HG03460 (cell line): Measurements from ENCODE around the gene NKTR.

Experiments used
- ATAC-seq: cut with Tn5 transposase; IDR thresholded peaks from one replicate; pipeline ENCODE4 v1.9.1; 2021; ENCODE audit not compliant: unreplicated experiment

NKTR gene

GRCh38 chr3:42678447-42678846, 78.0 kb downstream of the NKTR start:
- no peak for ATAC-seq

GRCh38 chr3:42680271-42680670, 79.8 kb downstream of the NKTR start:
- ATAC-seq = no peak

GRCh38 chr3:42680806-42681205, 80.3 kb downstream of the NKTR start:
- no peak for ATAC-seq

DNA sequence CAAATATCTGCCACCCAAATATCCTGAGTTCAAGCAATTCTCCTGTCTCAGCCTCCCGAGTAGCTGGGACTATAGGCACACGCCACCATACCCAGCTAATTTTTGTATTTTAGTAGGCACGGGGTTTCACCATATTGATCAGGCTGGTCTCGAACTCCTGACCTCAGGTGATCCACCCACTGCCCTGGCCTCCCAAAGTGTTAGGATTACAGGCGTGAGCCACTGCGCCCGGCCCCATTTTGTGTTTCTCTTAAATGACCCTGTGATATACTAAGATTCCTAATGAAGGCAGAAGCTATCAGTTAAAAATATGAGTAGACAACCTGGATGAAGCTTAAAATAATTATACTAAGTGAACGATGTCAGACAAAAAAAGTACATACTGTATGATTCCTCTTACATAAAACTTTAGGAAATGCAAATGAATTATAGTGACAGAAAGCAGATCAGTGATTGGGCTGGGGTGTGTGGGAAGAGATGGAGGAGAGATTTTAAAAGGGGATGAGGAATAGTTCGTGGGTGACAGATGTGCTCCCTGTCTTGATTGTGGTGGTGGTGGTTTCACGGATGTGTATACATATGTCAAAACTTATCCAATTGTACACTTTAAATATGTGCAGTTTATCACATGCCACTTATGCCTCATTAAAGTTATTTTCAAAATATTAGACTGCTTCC, 81.0 kb downstream of the NKTR start:
- ATAC-seq = no peak

DNA sequence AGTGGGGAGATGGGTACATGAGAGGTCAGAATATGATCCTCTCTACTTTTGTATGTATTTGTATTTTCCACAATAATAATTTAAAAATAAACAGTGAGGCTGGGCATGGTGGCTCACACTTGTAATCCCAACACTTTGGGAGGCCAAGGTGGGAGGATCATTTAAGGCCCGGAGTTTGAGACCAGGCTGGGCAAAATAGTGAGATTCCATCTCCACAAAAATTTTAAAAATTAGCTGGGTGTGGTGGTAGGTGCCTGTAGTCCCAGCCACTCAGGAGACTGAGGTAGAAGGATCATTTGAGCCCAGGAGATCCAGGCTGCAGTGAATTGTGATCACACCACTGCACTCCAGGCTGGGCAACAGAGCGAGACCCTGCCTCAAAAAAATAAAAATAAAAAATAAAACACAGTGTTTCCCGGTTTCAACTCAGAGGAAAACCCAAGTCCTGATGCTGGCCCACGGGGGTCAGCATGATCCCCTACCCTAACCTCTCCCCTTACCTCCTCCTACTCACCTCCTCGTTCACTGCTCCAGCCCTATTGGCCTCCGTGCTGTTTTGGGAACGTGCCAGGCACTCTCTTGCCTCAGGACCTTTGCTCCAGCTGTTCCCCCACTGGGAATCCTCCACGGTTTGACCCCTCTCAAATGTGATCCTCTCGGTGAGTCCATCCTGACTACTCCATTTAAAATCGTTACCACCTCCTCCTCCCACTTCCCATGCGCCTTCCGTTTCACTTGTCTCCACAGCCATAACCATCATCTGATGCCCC, 82.0 kb downstream of the NKTR start:
- no peak for ATAC-seq

DNA sequence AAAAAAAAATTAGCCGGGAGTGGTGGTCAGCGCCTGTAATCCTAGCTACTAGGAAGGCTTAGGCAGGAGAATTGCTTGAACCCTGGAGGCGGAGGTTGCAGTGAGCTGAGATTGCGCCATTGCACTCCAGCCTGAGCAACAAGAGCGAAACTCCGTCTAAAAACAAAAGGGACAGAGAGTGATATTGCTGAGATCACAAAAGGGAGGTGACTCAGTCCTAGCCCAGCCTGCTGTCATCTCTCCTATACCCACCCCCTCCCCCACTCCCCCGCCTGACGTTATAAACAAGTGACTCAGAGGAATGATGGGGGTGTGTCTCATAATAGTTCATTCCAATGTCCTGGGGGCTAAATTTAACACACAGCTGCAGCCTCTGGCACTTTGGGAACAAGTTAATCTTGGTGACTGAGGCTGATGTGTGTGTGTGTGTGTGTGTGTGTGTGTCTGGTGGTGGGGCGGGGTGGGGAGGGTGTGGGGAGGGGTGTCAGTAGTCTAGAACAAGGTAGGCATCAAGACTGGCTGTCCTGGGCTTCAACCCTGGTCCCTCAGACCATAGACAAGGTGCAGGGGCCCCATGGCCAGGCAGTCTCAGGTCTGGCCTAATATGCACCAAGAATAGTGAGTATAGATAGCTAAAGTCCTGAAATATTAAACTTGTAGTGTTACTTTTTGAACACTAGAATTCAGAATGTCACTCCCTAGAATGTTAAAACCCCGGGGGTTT, 83.6 kb downstream of the NKTR start:
- no peak for ATAC-seq

- no peak for ATAC-seq
Observed at GRCh38 chr3:42684632-42685362, 84.3 kb downstream of the NKTR start.

- ATAC-seq = no peak
Observed at GRCh38 chr3:42685363-42685881, 84.9 kb downstream of the NKTR start, which contains the start of gene KLHL40. TSS of gene KLHL40 (plus strand) at chr3:42685537. CDS start at chr3:42685619, 82 bp downstream.

- no peak for ATAC-seq
Observed at GRCh38 chr3:42685891-42686820, 85.7 kb downstream of the NKTR start.

DNA sequence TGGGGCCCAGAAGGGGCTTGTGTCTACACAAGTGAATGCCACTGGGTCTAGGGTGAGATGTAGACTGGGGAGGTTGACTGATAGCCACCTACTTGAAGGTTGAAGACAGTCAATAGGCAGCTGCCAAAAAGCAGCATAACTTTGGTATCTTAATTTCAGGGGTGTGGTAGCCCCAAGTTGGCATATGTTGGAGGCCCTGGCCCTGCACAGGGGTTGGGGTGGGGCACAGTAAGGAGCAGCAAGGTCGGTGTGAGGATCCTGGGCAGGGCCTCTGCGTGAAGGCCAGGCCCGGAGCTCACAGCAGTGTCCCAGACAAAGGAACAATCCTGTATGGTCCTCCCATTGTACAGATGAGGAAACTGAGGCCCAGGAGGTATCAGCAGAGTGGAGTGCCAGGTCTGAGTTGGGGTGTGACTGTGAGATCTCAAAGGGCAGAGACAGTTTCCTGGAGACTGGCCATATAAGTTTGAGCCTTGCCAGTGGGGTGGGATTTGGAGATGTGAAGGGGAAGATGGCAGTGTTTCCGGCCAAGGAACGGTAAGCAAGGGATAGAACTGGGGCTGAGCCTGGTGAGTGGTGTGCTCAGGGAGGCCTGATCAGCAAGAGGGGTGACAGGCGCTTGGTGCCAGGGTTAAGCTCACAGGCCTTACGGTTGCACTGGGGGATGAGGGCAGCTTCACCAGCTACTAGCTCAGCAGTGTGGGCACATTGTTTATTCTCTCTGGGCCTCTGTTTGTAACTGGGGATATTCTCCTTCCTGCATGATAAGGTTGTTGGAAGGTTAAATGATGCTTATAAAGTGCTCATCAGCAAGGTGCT, 86.6 kb downstream of the NKTR start:
- no peak for ATAC-seq

DNA sequence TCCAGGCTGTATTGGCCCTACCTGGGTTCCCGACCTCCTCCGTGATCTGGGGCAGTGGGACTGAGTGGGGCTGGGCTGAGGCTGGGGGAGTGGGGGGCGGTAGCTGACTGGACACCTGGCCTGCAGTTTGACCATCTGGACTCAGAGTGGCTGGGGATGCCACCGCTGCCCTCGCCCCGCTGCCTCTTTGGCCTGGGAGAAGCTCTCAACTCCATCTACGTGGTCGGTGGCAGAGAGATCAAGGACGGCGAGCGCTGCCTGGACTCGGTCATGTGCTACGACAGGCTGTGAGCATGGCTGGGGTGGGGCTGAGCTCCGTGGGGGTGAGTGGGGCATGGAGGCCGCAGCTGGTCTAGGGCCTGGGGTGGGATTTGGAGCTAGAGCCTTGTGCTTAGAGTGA, 87.5 kb downstream of the NKTR start:
- no peak for ATAC-seq

- no peak for ATAC-seq
Observed at GRCh38 chr3:42688487-42689420, 88.3 kb downstream of the NKTR start.

GRCh38 chr3:42689421-42690014, 89.0 kb downstream of the NKTR start:
- ATAC-seq = no peak

DNA sequence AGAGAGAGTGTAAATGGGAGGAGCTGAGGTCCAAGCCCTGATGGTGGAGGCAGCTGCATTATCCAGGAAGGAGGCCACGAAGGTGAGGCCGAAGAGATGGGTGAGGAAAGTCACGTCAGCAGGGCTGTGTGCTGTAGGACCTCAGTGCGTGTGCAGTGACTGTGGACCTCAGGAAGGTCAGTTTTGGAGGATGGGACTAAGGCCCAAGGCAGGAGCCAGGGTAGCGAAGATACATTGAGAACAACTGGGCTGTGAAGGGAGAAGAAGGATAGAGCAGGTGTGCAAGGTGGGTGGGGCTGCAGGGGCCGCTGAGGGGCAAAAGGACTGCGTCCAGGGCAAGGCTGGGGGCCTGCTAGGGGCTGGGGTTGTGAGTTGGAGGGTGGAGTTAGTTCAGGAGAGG, 89.7 kb downstream of the NKTR start:
- no peak for ATAC-seq

- no peak for ATAC-seq
Observed at GRCh38 chr3:42690766-42691680, 90.5 kb downstream of the NKTR start.

DNA sequence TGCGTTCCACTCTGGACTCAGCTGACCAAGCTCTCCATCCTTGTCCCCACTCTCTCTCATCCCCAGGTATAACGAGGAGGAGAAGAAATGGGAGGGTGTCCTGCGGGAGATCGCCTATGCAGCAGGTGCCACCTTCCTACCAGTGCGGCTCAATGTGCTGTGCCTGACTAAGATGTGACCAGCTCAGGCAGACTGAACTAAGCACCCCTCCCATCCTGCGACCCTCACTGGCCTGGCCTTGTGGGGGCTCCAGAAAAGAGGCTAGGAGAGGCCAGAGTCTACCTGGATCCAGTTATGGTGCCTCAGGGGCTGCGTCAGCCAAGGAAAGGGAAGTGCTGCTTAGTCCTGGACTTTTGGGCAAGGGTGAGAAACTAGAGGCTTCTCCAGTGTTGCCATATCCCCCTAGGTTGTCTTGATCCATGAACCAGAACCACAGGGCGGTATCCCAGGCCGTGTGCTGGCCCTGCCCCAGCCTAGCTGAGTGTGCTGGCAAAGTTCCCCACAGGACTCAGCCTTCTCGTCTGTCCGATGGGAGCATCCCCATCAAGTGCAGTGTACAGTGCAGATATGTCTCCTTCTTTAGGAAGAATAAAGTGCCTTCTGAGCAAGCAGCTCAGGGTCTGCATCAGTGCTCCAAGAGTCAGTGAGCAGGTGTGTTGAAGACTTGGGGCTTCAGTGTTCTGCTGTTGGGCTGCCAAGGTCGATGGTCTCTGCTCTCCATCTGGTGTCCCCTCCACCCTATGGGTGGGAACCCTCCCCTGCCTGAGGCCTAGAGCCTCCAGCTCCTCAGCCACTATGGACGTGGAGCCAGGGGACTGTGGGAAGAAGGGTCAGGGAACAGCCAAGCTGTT, 91.6 kb downstream of the NKTR start:
- no peak for ATAC-seq
